ENCODE data around the gene LRRC72. TPM values are rescaled to one million over a fixed set of nuclear protein-coding genes. Genes with fewer than 3 reads are reported as not detected.

LRRC72 gene
- total RNA-seq (2011; cell fraction: chromatin; rRNA removed; ENCODE audit: low replicate concordance), result not detected in 2 replicates
- not detected in 2 replicates for total RNA-seq (2011; cell fraction: nucleolus; rRNA removed)
- total RNA-seq (2011; cell fraction: nucleoplasm; rRNA removed), result not detected in 2 replicates
- total RNA-seq (2014; rRNA removed) (not detected in 2 replicates), total RNA-seq (2014; rRNA removed; fragmentation: Illumina TruSeq; extraction: Trizol) (not detected in 2 replicates), total RNA-seq (2015; rRNA removed; fragmentation: Illumina TruSeq; extraction: Trizol) (not detected in 2 replicates), total RNA-seq (2021) (not detected in 2 replicates), polyA plus RNA-seq (2011; rRNA removed) (not detected in 2 replicates), polyA plus RNA-seq (2014; fragmentation: Illumina TruSeq; extraction: Trizol) (not detected in 2 replicates), polyA plus RNA-seq (2014; fragmentation: Nextera tagmentation; extraction: Ambion mirVana) (under 1 TPM in 1 of 2 experiments, not detected in 1; 0.10 TPM), polyA plus RNA-seq (2014; rRNA removed) (not detected in 2 replicates), polyA minus RNA-seq (2011; rRNA and poly(A)+ RNA removed) (not detected in 2 replicates), Bru-seq, nascent RNA (percentile 6 among the genes with signal in this experiment), BruChase-seq, experiment 1, labeled RNA remaining after a 2-hour chase (not detected), BruChase-seq, experiment 2, labeled RNA remaining after a 6-hour chase (percentile 4 among the genes with signal in this experiment)
- polyA plus RNA-seq (2011; cell fraction: cytosol; rRNA removed), result not detected in 2 replicates
- not detected in 2 replicates for polyA plus RNA-seq (2011; cell fraction: nucleus; rRNA removed)
- not detected in 2 replicates for polyA plus RNA-seq (2012)
- not detected in 2 replicates for polyA minus RNA-seq (2011; cell fraction: cytosol; rRNA and poly(A)+ RNA removed)
- not detected in 2 replicates for polyA minus RNA-seq (2011; cell fraction: nucleus; rRNA and poly(A)+ RNA removed)
- long read RNA-seq, experiment 1, result 0 reads
- long read RNA-seq, experiment 2, result 0 reads
- long read RNA-seq, experiment 3, result 0 reads

GRCh38 chr7:16526742-16527540, at the start of gene LRRC72:
TSS of gene LRRC72 (plus strand) at chr7:16526825. CDS start at chr7:16526953, 128 bp downstream.
- Histone ChIP-seq H3K27ac (ENCODE audit: extremely low read depth, low read depth, low read length) (no peak within 1 kb of the TSS), H3K4me3 (no peak within 1 kb of the TSS), H3K36me3 (ENCODE audit: control insufficient read depth, insufficient read depth, low read length) (no peaks in the 10 kb centered on the region), H3K9me3 (replicated peaks; ENCODE audit: control insufficient read depth, insufficient read depth, low read depth, low read length) (no peaks in the 10 kb centered on the region), H3K27me3 (ENCODE audit: control insufficient read depth in 2 of 2, insufficient read depth in 2 of 2, low read length in 2 of 2) (no peaks in the 10 kb centered on the region), H4K20me1 (replicated peaks; ENCODE audit: control insufficient read depth, insufficient read depth, low read length) (no peaks in the 10 kb centered on the region), H2AFZ (ENCODE audit: low read depth, low read length) (no peak within 1 kb of the TSS; the same call in 1 of the 2 replicates), H3K79me2 (ENCODE audit: control insufficient read depth, insufficient read depth, low read length) (no peaks in the 10 kb centered on the region), H3K9me1 (ENCODE audit: control insufficient read depth, insufficient read depth, low read length) (no peaks in the 10 kb centered on the region), H3K4me2 (ENCODE audit: insufficient read depth, low read length) (no peak within 1 kb of the TSS), H3K4me1 (replicated peaks in 1 of 2; ENCODE audit: control insufficient read depth in 2 of 2, insufficient read depth in 2 of 2, low read length in 2 of 2) (peaks cover 0 to 9% of the 10 kb centered on the region in 2 experiments; a peak in 3 of 5 replicates), H3K9ac (ENCODE audit: insufficient read depth in 1 of 2, low read depth in 2 of 2, low read length in 2 of 2) (no peak within 1 kb of the TSS)
- ChIA-PET POLR2A (no interaction called here), CTCF (ENCODE audit: low intra/inter-chr PET ratio) (no interaction called here)
- ATAC-seq (no peak), DNase-seq (ENCODE audit: extremely low read depth in 1 of 4, low spot score in 3 of 4) (no peak), FAIRE-seq (no peak)
- intact Hi-C loops (cut with micrococcal nuclease), result no loop called here
- WGBS (ENCODE audit: insufficient coverage, low coverage, missing lambda C conversion rate), result 82% methylated on average over 20 of the region's 31 CpGs
- in situ Hi-C loops (cut with MboI), result no loop called here
- no TSS peak for BruUV-seq (replicated peaks)
- no peak for TF ChIP-seq CBX3 (IDR thresholded peaks at IDR 0.05; ENCODE audit: borderline replicate concordance in 1 of 2, low read length in 2 of 2)
- TF ChIP-seq ZNF512 (tag; IDR thresholded peaks at IDR 0.05), result no peak
- no peak for TF ChIP-seq DIDO1 (tag; IDR thresholded peaks at IDR 0.05; ENCODE audit: low read depth)
- TF ChIP-seq EGR1 (conservative IDR thresholded peaks at IDR 0.05), result no peak
- TF ChIP-seq ZZZ3 (IDR thresholded peaks at IDR 0.05), result no peak
- no peak for TF ChIP-seq BRF2 (IDR thresholded peaks at IDR 0.05; ENCODE audit: borderline replicate concordance, insufficient read depth, insufficient read length)
- TF ChIP-seq ZNF395 (CRISPR knock-in tag; IDR thresholded peaks at IDR 0.05), result no peak
- no peak for TF ChIP-seq SMARCB1 (IDR thresholded peaks at IDR 0.05; ENCODE audit: insufficient read length, low read depth)
- TF ChIP-seq XRCC5 (IDR thresholded peaks at IDR 0.05; ENCODE audit: low read depth, low read length), result no peak
- no peak for TF ChIP-seq ZNF785 (CRISPR knock-in tag; IDR thresholded peaks at IDR 0.05)
- no peak for TF ChIP-seq USF1 (CRISPR knock-in tag; IDR thresholded peaks at IDR 0.05)
